CD4-positive, alpha-beta T cell treated with Interleukin-17A for 4 hours (primary cell): ENCODE measurements around the gene CZIB.
"Not testable (repeated sequence)": the region's sequence is repeated elsewhere in the genome, so short reads cannot be mapped to it uniquely, and the experiment has no call there.

Experiments
- DNase-seq: peaks from one replicate; pipeline ENCODE4 v3.0.0-alpha.2; 2020; ENCODE audit warnings: mixed read lengths

The CZIB gene

DNA sequence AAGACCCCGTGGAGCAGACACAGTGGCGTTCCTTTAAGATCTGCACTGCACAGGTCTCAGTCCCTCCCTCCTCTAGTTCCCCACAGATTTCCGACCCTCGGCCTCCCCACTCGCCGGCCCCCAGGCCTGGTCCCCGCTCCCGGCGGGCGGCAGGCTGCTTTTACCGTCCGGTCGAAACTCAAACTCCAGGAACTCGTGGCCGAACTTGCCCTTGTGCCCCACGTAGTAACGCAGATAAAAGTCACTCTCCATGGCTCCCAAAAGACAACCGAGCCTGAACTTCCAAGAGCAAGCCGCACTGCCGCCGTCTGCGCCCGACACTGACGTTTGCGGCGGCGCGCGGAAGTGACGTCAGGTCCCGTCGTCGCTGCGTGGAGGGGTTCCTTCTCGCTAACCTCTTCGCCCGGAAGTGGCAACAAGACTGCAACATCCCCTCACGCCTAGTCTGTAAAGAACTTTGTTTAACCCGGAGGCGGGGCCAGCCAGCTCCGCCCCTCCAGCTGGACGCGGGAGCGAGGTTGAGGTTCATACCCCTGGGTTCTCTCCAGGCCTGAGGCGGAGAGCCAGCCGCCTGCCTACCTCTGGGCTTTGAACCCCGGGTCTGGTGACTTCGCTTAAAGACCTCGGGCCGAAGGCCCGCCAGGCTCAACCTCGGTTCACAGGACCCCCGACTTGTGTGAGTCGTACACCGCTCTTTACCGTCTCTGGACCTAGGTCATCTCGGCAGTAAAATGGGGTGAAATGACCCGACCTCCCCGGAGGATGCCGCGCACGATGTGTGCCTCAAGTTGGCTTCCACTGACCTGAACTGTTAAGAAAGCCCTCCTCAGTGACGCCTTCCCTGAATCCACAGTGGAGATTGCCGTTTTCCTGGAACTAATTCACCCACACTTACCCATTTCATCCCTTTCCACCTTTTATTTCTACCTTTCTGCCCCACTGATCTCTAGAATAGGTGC lies 18.0 kb upstream of the CZIB start, which contains the start of gene MAGOH:
MAGOH (minus strand) TSS at position 322 of the 959 bp plus-strand sequence; CDS start at position 252, 70 bp downstream.
- DNase-seq, result peak; percentile 94

DNA sequence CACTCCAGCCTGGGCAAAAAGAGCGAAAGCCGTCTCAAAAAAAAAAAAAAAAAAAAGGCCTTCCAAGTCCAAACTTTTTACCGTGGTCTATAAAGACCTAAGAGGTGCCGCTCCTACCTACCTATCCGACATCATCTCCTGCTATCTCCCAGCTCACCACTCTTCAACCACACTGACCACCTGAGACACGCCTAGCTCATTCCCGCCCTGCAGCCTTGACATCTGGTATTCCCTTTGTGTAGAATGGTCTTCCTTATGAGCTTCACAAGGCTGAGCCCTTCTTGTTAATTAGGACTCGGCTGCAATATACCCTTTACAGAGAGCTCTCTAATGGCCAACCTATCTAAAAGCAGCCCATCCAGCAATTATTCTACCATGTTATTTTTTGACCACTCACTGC lies 17.2 kb upstream of the CZIB start:
- no peak for DNase-seq

DNA sequence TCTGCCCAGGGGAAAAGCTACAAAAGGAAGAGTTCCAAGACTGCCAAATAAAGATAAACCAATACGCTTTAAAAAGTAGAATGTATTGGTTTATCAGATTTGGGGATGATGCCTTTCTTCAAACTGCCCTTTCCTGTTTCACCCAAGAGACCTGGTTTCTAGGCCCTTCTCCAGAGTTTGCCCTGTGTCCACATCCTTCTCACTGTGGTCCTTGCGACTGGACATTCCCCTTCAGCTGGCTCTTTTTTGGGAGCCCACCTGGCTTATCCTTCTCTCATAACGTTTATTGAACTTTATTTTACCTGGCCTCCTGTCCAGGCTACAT lies 490 bp upstream of the CZIB start:
- no peak for DNase-seq

DNA sequence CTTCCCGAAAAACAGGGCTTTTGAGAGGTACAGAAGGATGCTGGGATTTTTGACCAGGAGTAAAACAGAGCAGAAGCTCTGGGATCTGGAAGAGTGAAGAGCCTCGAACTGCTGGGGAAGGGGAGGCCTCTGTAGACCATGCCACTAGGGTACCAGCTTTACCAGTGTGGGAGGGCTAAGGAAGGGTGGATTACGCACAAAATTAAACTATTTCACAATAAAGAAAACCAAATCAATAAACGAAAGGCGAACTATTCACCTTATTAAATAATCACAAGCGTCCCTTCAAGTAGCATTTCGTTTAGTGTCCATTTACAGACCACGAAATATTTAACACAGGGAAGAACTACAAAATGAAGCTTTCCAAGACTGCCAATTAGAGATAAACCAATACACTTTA lies 723 bp downstream of the CZIB start:
- no peak for DNase-seq

DNA sequence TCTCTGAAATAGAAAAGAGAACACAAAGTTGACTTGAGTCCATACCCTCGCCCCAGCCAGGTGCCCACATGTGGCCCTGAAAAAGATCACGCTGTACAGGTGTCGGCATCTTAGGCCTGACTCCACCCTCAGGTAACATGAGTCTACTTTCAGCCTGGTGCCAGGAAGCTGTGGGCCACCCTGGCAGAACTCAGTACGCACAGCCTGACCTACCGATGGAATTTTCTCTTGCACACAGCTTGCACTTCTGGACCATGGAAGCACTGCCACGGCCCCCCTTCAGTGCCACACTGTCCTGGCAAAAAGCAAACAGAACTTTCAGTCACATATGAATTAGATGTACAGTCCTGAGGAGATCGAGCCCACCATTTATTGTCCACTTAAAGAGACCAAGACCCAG lies 2.2 kb downstream of the CZIB start:
- no peak for DNase-seq

DNA sequence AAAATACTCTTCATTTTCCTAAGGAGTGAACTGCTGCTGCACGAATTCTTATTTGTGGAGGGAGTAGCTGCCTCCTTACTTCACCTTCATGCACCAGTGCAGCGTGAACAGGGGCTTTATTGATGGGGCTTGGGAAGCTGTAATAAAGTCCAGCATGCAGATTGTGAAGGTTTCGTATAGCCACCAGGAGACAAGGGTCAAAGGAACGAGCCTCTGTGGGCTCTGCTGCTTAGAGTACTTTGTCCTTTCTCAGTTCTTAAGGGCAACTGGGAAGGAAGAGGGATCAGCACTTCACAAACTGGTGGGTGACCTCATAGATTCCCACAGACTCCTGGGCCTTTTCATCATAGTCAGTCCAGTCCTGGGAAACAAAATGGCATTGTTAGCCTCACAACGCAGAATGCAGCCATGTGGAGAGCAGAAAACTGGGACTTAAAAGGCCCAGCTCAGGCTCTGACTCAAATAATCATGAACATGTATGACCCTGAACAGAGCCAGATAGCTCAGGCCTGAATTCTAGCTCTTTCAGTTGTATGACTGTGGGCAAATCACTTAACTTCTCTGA lies 6.0 kb downstream of the CZIB start:
- DNase-seq, result no peak

DNA sequence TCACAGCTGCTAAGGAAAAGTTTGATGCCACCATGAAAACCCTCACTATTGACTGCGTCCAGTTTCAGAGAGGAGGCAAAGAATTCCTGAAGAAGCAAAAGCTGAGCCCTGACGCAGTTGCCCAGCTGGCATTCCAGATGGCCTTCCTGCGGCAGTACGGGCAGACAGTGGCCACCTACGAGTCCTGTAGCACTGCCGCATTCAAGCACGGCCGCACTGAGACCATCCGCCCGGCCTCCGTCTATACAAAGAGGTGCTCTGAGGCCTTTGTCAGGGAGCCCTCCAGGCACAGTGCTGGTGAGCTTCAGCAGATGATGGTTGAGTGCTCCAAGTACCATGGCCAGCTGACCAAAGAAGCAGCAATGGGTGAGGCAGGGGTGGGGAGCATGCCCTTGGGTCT lies 9.5 kb downstream of the CZIB start:
- no peak for DNase-seq

DNA sequence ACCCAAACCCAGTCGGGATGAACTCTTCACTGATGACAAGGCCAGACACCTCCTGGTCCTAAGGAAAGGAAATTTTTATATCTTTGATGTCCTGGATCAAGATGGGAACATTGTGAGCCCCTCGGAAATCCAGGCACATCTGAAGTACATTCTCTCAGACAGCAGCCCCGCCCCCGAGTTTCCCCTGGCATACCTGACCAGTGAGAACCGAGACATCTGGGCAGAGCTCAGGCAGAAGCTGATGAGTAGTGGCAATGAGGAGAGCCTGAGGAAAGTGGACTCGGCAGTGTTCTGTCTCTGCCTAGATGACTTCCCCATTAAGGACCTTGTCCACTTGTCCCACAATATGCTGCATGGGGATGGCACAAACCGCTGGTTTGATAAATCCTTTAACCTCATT lies 10.1 kb downstream of the CZIB start:
- no peak for DNase-seq

DNA sequence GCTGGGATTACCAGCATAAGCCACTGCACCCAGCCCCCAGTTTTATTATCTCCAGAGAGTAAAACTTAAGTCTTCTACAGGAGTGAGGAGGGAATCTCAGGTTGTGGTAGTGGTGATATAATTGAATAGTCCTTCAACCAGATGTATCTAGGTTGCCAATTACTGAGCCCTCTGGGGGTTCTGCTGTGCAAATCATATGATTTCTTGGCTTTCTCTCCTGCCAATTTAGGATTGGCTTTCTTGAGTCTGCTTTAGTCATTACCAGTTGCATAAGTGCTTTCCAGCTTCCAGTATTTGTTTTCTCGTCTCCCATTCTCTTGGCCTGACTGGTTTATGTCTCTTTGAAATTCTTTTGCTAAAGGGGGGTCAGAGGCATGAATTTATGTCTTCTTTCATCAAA lies 12.7 kb downstream of the CZIB start:
- DNase-seq, result no peak

DNA sequence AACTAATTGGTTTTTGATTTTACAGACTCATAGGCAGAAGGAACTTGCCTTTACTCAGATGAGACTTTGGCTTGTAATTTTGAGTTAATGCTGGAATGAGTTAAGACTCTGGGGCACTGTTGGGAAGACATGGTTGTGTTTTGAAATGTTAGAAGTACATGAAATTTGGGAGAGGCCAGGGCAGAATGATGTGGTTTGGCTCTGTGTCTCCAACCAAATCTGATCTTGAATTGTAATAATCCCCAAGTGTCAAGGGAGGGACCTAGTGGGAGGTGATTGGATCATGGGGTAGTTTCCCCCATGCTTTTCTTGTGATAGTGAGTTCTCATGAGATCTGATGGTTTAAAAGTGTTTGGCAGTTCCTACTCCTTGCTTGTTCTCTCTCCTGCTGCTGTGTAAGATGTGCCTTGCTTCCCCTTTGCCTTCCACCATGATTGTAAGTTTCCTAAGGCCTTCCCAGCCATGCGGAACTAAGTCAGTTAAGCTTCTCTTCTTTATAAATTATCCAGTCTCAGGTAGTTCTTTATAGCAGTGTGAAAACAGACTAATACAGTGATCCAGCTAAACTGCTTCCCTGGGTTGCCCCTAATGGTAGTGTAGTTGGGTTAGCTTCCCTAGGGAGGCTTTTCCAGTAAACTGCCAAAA lies 13.6 kb downstream of the CZIB start:
- no peak for DNase-seq

DNA sequence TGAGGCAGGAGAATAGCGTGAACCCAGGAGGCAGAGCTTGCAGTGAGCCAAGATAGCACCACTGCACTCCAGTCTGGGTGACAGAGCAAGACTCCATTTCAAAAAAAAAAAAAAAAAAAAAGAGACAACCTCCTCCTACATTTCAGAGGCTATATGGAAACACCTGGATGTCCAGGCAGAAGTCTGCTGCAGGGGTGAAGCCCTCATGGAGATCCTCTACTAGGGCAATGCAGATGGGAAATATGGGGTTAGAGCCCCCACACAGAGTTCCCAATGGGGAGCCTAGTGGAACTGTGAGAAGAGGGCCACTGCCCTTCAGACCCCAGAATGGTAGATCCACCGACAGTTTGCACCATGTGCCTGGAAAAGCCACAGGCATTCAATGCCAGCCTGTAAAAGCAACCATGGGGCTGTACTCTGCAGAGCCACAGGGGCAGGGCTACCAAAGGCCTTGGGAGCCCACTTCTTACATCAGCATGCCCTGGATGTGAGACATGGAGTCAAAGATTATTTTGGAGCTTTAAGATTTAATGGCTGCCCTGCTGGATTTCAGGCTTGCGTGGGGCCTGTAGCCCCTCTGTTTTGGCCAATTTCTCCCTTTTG lies 14.2 kb downstream of the CZIB start:
- DNase-seq, result not testable (repeated sequence)

DNA sequence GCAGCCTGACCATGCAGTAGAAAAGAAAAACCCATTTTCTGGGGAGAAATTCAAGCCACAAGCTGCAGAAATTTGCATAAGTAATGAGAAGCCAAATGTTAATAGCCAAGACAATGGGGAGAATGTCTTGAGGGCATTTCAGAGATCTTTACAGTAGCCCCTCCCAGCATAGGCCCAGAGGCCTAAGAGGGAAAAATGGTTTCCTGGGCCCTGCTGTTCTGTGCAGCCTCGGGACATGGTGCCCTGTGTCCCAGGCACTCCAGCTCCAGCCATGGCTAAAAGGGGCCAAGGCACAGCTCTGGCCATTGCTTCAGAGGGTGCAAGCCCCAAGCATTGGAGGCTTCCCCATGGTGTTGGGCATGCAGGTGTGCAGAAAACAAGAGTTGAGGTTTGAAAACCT lies 14.9 kb downstream of the CZIB start:
- not testable (repeated sequence) for DNase-seq

DNA sequence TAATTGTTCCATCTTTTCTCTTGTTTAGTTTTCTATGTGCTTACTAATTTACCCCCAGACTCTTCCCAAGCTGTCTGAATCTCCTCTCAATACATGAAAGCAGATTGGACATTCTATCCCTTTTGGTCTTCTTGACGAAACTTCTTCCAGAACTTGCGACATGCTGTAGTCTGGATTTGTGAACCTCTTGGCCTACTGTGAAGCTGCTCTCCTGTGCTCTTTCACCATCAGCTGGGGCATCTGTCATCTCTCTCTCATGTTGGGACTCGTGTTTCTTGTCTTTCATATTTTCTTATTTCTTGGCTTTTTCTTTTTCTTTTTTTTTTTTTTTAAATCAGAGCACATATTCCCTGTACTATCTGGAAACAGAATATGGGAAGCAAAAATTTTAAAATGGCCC lies 17.0 kb downstream of the CZIB start:
- no peak for DNase-seq

DNA sequence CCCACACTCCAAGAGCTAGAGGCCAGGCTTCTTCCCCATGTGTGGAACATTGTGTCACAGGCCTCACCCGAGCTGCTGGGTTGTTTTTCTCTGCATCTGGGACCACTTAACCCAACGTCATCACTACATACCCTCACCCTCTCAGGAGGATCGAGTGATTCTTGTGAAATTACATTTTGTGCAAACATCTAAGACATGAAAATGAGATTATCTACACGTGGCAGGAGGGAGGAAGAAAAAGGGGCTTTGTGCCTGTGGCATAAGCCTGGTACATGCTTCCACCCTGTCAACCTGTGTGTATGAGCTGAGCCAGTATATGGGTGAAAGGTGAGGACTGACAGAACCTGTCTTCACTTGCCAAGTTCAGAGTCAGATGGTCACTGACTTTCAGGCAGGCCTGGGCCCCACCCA lies 22.2 kb downstream of the CZIB start:
- no peak for DNase-seq

DNA sequence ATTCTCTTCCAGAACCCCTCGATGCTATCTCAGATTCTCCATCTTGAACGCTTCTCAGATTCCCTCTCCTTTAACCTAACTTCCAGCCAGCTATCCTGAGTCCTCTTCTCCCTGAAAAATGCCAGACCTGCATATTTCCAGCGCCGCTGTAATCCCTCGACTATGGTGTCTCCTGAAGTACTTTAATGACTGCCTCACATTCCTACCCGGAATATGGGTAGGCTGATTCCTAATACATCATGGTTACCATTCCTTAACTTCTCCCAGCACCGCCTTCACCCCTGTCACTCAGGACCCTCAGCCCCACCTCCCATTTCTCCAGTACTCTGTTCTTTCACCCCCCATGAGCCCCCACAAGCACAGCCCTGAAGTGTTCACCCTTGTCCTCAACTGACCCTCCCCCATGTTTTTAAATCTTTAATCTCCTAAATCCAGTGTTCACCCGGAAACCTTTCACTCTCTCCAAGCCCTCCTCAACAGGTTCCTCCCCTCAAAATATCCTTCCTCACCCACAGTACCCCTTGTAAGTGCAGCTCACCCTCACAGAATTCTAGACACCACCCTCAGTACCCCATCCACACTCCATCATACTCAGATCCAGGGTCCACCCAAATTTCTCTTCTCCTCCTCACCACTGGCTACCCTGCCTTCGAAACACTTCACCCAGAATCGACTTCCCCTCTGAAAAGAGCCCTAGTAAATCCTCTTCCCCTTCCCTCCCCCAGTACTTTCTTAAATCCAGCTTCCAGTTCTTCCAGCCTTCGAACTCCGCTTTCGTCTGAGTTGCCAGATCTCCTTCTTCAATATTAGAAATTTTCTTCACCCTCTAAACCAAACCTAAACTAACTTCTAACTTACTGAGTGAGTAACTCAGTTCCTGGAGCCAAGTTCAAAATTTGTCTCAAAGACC lies 22.9 kb downstream of the CZIB start:
- no peak for DNase-seq

DNA sequence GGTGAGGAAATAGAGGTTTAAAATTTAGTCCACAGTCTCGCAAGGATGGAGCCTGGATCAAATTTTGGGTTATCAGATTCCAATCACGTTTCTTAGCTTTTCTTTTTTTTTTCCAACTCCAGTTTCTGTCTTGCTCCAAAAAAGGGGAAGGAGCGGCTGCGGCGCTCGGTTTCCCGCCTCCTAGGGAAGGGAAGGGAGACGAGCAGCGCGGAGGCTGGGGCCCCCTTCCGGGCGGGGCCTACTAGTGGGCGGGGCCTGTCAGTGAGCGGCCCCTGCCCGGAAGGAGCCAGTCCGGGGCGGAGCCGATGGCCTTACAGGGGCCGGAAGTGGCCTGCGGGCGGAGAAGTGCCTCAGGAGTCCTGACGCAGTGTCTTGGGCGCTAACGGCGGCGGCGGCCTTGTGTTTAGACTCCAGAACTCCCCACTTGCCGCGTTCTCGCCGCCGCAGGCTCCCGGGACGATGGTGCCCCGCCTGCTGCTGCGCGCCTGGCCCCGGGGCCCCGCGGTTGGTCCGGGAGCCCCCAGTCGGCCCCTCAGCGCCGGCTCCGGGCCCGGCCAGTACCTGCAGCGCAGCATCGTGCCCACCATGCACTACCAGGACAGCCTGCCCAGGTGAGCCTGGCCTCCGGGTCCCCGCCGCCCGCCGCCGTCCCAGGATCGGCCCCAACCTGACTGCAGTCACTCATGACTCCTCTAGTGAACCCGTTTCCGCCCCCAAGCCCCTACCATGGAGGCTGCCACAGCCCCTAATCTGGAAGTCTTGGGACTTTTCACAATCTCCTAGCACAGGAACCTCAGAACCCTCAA lies 23.7 kb downstream of the CZIB start, which contains the start of gene CPT2:
CPT2 (plus strand) TSS at position 340 of the 806 bp plus-strand sequence; CDS start at position 460, 120 bp downstream.
- DNase-seq, result peak; percentile 96

DNA sequence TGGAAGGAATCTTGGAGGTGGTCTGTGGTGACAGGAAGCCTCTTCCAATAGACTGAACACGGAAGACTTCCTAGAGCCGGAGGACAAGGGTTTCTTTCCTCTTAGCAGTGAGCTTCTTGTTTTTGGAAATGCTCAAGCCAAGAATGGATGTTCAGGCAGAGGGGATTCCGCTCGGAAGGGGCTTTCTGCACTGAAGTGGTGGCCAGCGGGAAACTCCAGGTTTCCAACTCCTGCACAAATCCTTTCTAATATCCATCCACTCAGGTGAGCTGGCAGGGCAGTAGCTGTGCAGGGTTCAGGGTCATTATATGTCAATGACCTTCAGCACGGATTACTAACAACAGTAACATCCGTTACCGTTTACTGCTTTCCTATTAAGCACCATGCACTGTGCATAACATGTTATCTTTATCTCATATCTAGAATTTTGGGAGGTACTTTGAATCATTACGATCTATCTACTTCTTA lies 24.4 kb downstream of the CZIB start:
- DNase-seq, result no peak

DNA sequence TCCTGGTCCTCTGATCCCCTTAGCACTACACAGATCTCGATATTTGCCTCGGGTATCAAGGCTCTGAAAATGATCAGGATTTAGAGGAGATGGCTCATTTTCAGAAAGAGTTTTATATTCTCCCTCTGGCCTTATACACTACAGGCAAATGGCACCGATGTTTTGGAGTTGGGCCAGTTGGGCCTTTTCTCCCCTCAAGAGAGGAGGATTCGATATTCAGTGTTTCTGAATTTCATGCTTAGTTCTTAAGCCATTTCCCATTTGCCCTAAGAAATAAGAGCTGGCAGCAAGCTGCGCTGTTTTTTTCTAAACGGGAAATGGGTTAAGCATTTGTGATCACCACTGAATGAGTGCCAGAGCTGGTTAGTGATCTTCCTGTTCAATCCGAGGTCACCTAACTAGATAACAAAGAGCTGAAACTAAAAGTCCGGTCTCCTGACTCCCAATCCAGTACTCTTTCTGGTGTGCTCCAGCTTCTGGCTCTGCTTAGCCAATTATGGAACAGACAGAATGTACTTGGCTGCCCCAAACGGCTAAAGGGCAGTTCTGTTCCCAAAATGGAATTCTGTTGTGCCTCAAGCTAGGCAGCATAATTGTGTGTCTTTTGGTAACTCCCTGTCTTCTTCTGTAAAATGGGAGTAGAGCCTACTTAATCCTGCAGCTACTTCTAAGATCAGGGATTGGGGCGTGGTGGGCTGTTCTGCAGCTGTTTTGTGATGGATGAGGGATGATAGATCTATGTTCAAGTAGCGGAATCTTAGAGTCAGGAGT lies 25.0 kb downstream of the CZIB start:
- no peak for DNase-seq

DNA sequence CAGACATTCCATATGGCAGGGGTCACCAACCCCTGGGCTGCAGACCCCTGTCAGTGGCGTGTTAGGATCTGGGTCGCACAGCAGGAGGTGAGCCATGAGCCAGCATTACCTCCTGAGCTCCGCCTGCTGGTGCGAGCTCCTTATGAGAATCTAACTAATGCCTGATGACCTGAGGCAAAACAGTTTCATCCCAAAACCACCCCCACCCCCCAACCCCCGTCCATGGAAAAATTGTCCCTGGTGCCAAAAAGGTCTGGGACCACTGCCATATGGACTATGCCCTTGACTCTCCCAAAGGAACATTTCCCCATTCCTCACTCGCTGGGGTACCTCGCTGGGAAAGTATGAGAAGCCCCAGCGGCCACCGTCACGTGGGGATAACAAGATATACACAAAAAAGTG lies 30.2 kb downstream of the CZIB start:
- no peak for DNase-seq

DNA sequence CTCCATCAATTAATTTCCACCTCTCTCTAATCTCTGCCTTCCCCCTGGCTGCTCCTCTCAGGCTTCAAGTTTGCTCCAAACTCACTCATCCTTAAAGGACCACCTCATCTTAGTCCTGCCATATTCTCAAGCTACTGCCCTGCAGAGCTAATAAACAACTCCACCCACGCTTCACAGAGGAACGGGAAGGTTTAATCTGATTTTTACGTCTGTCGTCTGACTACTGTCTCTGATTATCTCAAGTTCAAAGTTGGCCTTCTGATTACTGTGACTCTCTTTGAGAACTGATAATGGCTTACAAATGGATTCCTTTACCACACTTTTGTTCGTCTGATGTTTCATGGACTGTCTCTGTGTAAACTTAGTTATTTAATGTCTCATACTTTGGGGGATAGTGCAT lies 31.4 kb downstream of the CZIB start:
- no peak for DNase-seq

DNA sequence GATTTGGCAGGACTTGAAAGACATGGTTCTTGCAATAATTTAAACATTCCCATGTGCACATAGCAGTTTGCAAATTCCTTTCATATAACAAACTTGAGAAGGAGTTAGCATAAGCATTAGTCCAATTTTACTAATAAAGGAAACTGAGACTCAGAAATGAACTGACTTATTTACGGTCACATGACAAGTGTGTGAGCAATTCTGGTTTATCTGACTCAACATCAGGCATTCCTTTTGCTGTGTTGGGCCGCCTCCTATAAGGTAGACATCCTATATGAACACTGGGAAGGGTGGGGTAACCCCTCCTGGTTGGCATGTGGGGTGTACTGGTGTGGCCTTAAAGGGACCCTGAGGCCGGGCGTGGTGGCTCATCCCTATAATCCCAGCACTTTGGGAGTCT lies 32.3 kb downstream of the CZIB start:
- DNase-seq, result no peak
